G401 (cell line): ENCODE results near the gene DDX39A. TPM values are rescaled to one million over a fixed set of nuclear protein-coding genes. Genes with fewer than 3 reads are reported as not detected.
"Not testable (repeated sequence)": the region's sequence is repeated elsewhere in the genome, so short reads cannot be mapped to it uniquely, and the experiment has no call there.

Experiments
- DNase-seq: peaks from one replicate; pipeline ENCODE4 v3.0.0-alpha.2; 2015; ENCODE audit warnings: low spot score
- in situ Hi-C: cut with HindIII; loops from 2 replicates; pipeline ENCODE4 v1.10.0; 2016; ENCODE audit warnings: low sequenced_read_pairs, mixed read lengths
- total RNA-seq: library from RNA; depleted of rRNA; stranded (reverse); fragments of >200 nt; shearing (Covaris generic); gene quantifications from 2 replicates; pipeline ENCODE4 v1.2.3, GENCODE V29; 2014

Gene DDX39A
- total RNA-seq, 1 experiment from 2014 or later, result 204 TPM

GRCh38 chr19:14396730-14397129 lies 22.4 kb downstream of the DDX39A start:
- in situ Hi-C loops, DNase-seq: not testable (repeated sequence)

GRCh38 chr19:14395710-14396336 lies 23.3 kb downstream of the DDX39A start:
- no peak for DNase-seq
- in situ Hi-C loops, result no loop called here

DNA sequence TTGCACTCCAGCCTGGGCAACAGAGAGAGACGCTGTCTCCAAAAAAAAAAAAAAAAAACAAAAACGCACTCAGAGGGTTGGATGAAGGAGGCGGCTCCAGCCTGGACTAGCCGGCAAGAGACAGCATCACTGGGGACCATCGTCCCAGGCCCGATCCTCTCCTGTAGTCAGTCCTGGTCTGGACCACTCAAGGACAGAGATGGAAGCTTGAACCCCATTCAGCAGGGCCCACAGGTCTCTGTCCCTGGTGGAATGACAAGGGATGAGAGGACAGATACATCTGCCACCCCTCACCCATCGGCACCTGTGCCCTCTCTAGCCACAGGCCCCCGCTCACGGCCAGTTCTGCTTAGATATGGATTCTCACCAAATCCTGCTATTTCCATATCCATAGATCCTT lies 23.9 kb downstream of the DDX39A start:
- no peak for DNase-seq
- in situ Hi-C loops, result no loop called here

DNA sequence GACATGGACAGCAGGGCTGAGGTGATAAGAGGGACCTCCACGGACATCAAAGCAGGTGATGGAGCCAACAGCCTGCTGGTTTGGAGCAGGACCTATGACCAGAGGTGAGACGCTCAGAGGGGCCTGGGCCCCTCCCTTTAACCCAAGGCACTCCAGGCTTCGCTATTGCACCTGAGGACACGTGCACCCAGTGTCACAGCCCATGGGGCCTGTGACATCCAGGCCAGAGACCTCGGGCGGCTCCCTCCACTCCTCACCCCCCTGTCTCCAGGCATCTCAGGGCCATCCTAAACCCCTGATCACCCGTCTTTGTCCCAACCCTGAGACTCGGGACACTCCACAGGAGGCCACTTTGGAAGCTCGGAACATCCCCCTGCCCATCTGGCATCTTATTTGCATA lies 25.0 kb downstream of the DDX39A start:
- DNase-seq, result no peak
- in situ Hi-C loops, result no loop called here

- DNase-seq, result no peak
- in situ Hi-C loops, result no loop called here
Measured at GRCh38 chr19:14393329-14393728, 25.8 kb downstream of the DDX39A start.

- no peak for DNase-seq
- in situ Hi-C loops, result no loop called here
Measured at GRCh38 chr19:14391156-14391821, 27.9 kb downstream of the DDX39A start.

GRCh38 chr19:14390548-14390947 lies 28.6 kb downstream of the DDX39A start:
- in situ Hi-C loops, result no loop called here

GRCh38 chr19:14385492-14385891 lies 33.6 kb downstream of the DDX39A start:
- DNase-seq, result no peak
- in situ Hi-C loops, result no loop called here

More at GRCh38 chr19:14390548-14390947, 28.6 kb downstream of the DDX39A start:
- no peak for DNase-seq

- no peak for DNase-seq
- in situ Hi-C loops, result no loop called here
Measured at GRCh38 chr19:14383661-14384555, 35.2 kb downstream of the DDX39A start.

DNA sequence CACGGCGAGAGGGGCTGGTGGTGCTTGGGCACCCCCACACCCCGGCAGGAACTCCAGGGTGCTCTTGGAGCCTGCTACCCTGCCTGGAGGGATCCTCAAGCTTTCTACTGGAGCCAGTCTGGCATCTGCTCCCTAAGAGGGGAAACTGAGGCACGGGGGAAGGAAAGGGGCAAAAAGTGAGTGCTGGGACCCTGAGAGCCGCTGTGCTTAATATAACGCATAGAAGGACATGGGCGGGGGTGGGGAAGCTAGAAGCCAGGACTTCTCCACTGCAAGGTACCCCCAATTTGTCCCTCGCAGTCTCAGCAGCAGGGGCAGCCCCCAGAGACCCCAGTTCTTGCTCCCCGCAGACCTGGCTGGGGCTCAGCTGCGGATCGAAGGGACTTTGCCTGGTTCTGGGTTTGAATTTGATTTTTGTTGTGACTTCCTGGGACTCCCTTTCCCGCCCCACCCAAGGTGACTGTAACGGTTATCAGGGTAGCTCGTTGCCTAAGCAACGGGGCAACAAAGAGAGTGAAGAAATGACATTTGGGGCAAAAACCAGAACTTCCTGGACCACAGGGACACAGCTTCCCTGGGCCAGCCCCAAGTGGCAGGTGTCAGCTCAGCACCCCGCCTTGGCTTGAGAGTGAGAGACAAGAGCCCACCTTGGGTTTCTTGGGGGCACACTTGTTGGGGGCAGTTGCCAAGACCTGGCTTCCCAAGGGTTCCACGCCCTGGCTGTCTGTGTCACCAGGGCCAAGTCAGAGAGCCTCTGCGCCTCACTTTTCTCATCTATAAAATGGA lies 37.3 kb downstream of the DDX39A start:
- in situ Hi-C loops, result no loop called here
- no peak for DNase-seq

DNA sequence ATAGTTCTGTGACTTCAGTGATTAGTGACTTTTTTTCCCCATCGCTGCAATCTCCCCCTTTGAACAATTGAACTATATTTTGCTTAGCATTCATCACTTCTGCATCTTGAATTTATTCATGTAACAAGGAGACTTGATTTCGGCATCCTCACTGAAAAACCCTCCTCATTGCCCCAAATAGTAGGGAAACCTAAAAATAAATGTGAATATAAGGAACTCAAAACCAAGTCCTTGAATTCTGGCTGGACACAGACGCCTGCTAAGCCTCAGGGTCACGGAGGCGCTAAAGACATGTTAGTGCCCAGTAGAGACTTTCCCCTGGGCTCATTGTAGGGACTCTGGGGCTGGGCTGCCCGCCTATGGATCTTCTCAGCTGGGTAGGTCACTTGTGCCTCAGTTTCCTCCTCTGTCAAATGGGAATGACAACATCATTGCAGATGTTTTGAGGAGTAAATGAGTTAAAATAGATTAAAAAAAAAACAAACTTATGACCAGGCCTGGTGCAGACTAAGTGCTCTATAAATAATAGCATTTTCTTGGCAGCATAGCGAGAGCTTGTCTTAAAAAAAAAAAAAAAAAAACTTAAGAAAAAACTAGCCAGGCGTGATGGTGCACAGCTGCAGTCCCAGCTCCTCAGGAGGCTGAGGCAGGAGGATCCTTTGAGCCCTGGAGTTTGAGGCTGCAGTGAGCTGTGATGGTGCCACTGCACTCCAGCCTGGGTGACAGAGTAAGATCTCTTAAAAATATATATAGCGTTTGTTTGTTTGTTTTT lies 39.7 kb downstream of the DDX39A start:
- no peak for DNase-seq
- in situ Hi-C loops, result no loop called here

DNA sequence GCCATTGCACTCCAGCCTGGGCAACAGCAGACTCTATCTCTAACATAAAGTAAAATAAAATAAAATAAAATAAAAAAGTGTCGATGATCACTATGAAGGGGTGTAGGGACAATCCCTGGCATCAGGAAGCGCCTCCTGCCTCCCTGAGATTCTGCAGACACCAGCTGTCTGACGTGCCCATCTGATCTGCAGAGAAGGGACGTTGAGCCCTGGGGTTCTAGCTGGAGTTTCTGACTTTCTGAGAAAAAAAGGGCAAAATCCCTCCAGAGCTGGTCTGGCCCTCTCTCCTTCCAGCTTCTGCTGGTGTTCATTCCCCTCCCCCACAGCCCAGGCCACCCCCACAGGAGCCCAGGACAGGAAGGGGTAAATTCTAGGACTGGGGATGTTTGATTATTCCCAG lies 40.3 kb downstream of the DDX39A start:
- in situ Hi-C loops, result no loop called here

GRCh38 chr19:14377883-14378328 lies 41.2 kb downstream of the DDX39A start:
- no peak for DNase-seq
- in situ Hi-C loops, result no loop called here

More for the DNA sequence above, 40.3 kb downstream of the DDX39A start:
- no peak for DNase-seq

GRCh38 chr19:14375582-14376291 lies 43.4 kb downstream of the DDX39A start:
- DNase-seq, result no peak

DNA sequence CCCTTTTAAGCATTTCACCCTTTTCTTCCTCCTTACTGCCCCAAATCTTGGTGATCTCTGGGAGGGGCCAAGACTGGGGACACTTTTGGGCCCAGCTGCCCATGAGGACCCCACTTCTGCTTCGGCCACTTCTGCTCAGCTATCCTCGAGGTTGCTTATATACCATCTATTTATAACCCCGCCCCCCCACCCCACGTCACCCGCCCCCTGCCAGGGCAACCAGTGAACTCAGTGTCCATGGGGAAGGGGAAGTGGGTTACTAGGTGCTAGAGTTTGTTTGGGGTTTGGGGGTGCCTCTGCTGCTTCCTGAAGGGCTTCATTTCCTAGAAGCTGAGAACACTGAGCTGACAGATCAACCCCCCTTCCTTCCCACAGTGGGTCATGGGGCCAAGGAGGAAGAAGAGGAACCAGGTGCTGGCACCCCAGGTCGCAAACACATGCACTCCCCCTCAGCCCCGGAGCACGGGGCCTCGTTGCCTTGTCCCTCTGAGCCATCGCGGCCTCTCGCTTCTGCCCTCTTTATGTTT lies 44.0 kb downstream of the DDX39A start:
- in situ Hi-C loops, result no loop called here
- no peak for DNase-seq

More at GRCh38 chr19:14375582-14376291, 43.4 kb downstream of the DDX39A start:
- in situ Hi-C loops, result no loop called here

- DNase-seq, in situ Hi-C loops: not testable (repeated sequence)
Measured at GRCh38 chr19:14374313-14374712, 44.8 kb downstream of the DDX39A start.

DNA sequence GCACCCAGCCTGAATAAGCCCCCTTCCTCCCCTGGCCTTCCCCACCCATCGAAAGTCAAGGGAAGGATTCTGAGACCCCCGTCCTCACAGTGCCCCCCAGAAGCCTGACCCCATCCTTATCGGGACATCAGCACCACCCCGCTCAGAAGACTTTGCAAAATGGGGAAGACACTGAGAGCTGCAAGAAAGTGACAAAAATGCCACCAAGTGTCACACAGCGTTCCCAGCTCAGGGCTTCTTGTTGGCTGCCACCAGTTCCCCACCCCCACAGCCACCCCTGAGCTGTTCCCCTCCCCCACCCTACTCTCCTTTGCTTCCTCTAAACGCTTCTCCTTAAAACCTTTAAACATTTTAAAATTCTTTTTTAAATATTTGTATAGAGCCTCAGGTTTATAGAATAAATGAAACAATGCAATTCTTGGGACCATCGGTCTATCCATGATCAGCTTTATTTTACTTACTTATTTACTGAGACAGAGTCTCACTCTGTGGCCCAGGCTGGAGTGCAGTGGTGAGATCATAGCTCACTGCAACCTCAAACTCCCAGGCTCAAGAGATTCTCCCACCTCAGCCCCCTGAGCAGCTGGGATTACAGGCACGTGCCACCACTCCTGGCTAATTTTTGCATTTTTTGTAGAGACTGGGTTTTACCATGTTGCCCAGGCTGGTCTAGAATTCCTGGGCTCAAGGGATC lies 46.6 kb downstream of the DDX39A start:
- DNase-seq, in situ Hi-C loops: not testable (repeated sequence)
